Measurements from ENCODE around the gene DMRT2.

DNA sequence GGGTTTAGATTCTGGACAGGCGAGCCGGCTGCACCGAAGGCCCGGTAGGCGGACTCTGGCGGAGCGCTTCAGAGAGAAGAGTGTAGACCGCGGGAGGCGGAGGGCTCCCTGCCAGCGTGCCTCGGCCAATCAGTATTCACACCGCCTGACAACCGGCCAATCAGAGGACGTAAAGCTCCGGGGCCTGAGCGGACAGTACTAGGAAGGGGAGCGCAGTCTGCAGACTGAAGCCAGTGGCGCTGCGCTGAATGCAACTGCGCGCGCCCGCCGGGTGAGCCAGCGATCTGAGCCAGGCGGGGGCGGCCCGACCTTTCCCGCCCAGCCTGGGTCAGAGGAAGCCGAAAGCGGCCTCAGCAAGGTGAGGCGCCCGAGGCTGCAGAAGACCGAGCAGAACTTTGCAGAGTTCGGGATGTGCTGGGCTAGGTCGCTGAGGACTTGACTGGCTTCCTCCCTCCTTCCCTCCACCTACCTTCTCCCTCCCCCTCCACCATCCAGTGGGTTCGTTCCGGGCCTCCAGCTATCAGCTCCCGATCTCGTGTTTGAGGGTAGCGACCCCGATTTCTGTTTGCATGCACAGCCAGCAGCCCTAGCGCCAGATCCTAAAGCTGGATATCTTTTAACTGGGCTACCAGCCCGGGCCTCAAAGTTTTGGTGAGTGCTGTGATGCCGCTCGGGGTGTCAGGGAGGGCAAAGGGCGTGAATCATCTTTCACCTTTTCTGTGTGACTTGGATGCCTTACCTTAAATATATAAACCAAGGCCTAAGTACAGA lies at the start of gene DMRT2:
- no peak for TF ChIP-seq ISL1 (CRISPR knock-in tag; IDR thresholded peaks at IDR 0.05)
- TF ChIP-seq, protein P1, sequence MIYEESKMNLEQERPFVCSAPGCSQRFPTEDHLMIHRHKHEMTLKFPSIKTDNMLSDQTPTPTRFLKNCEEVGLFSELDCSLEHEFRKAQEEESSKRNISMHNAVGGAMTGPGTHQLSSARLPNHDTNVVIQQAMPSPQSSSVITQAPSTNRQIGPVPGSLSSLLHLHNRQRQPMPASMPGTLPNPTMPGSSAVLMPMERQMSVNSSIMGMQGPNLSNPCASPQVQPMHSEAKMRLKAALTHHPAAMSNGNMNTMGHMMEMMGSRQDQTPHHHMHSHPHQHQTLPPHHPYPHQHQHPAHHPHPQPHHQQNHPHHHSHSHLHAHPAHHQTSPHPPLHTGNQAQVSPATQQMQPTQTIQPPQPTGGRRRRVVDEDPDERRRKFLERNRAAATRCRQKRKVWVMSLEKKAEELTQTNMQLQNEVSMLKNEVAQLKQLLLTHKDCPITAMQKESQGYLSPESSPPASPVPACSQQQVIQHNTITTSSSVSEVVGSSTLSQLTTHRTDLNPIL (CRISPR knock-in tag; IDR thresholded peaks at IDR 0.05; ENCODE audit: low read depth) = no peak
- no peak for TF ChIP-seq ZC3H10 (CRISPR knock-in tag; IDR thresholded peaks at IDR 0.05)
- TF ChIP-seq POU6F1 (CRISPR knock-in tag; IDR thresholded peaks at IDR 0.05; ENCODE audit: borderline replicate concordance, low read depth) = no peak
- no peak for TF ChIP-seq OSR1 (CRISPR knock-in tag; IDR thresholded peaks at IDR 0.05)
- TF ChIP-seq GLIS3 (CRISPR knock-in tag; IDR thresholded peaks at IDR 0.05) = no peak
- no peak for TF ChIP-seq ZNF70 (CRISPR knock-in tag; IDR thresholded peaks at IDR 0.05)
- no peak for TF ChIP-seq TCF4 (CRISPR knock-in tag; IDR thresholded peaks at IDR 0.05; ENCODE audit: borderline replicate concordance)
- TF ChIP-seq RARB (CRISPR knock-in tag; IDR thresholded peaks at IDR 0.05) = no peak
